ENCODE results near the gene NUDT8. TPM values are rescaled to one million over a fixed set of nuclear protein-coding genes. Genes with fewer than 3 reads are reported as not detected.

Gene NUDT8
- total and polyA plus RNA-seq, 12 donors, result 1.9 to 40.6 (median 7.6) TPM

DNA sequence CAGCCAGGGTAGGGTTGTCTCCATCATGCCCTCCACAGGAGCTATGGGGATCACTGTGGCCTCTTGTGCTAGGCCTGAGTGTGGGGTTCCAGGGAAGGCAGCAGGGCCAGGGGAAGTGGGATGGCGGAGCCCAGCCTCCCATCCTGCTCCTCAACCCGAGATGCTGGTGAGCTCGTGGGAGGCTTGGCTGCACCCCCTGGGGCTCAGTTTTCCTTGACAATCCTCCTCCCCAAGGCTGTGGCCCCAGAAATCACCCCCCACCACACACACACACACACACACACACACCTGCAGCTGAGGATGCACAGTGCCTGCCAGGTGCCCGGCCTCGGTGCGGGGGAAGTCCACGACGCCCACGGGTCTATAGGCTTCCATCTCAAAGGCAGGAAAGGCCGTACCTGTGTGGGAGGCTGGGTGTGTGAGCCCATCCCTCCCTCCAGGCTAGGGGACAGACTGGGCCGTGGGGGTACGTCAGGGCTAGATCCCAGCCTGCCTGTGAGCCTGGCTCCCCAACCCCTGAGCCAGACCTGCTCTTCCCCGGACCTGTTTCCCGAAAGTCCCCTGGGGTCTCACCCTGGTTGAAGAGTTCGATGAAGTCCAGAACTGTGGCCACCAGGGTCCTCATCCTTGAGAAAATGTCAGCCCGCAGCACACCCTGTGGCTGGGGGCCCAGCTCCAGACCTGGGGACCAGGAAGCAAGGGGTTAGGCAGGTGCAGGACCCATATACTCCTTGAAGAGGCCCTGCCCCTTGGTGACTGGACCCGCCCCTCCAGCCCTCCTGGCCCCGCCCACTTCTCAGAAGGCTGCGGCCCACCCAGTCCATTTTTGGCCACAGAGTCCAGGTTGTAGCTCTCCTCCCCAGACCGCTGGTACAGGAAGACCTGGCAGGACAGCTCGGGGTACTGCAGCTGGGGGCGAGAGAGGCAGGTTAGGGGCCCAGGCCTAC is 15.0 kb upstream of the NUDT8 start:
- intact Hi-C loops (cut with DNase I), result no loop called here
- no peaks in the 10 kb centered on the region for H3K4me1 ChIP-seq (replicated peaks in 1 of 2)
- no peaks in the 10 kb centered on the region for H3K9me3 ChIP-seq (replicated peaks in 1 of 3)
- TF ChIP-seq POLR2A (IDR thresholded peaks at IDR 0.05), result no peak
- TF ChIP-seq, protein P1, sequence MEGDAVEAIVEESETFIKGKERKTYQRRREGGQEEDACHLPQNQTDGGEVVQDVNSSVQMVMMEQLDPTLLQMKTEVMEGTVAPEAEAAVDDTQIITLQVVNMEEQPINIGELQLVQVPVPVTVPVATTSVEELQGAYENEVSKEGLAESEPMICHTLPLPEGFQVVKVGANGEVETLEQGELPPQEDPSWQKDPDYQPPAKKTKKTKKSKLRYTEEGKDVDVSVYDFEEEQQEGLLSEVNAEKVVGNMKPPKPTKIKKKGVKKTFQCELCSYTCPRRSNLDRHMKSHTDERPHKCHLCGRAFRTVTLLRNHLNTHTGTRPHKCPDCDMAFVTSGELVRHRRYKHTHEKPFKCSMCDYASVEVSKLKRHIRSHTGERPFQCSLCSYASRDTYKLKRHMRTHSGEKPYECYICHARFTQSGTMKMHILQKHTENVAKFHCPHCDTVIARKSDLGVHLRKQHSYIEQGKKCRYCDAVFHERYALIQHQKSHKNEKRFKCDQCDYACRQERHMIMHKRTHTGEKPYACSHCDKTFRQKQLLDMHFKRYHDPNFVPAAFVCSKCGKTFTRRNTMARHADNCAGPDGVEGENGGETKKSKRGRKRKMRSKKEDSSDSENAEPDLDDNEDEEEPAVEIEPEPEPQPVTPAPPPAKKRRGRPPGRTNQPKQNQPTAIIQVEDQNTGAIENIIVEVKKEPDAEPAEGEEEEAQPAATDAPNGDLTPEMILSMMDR (IDR thresholded peaks at IDR 0.05), result no peak
- peaks cover 12% of the 10 kb centered on the region for H3K27me3 ChIP-seq
- no peak overlapping the region for H3K27ac ChIP-seq
- H3K36me3 ChIP-seq (replicated peaks in 1 of 2), result no peaks in the 10 kb centered on the region
- H3K4me3 ChIP-seq, result no peak overlapping the region
- DNase-seq, result no peak
- whole genome bisulfite sequencing, 4 donors, result 89 to 100% (median 93%) methylated on average over 4 to 22 of the region's 22 CpGs

DNA sequence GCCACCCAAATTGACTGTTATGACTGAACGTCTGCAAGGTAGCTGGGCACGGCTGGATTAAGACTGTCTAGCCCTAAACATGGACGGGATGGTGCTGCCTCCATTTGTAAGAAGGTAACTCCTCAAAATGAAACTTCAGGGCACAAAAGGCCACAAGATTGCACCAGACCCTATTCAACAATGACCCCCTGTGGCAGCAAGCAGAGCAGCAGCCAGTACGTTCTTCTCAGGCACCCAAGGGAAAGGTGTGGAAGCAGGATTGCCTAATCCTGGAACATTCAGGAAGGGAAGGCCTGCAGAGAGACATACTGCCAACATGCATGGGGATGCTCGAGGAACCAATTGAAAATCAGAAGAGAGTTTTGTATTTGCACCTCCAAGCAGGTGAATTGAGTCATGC is 14.3 kb upstream of the NUDT8 start:
- no peaks in the 10 kb centered on the region for H3K36me3 ChIP-seq (replicated peaks in 1 of 2)
- 88 to 90% (median 89%) methylated on average over 5 of the region's 5 CpGs for WGBS, 4 donors
- H3K4me1 ChIP-seq (replicated peaks in 1 of 2), result no peaks in the 10 kb centered on the region
- no peak overlapping the region for H3K4me3 ChIP-seq
- peaks cover 17% of the 10 kb centered on the region for H3K27me3 ChIP-seq
- intact Hi-C loops (cut with DNase I), result no loop called here
- TF ChIP-seq, protein P1 (IDR thresholded peaks at IDR 0.05), result peak in 1 of 6 experiments; percentile 2
- no peak for TF ChIP-seq POLR2A (IDR thresholded peaks at IDR 0.05)
- H3K27ac ChIP-seq, result no peak overlapping the region
- no peaks in the 10 kb centered on the region for H3K9me3 ChIP-seq (replicated peaks in 1 of 3)
- no peak for DNase-seq

DNA sequence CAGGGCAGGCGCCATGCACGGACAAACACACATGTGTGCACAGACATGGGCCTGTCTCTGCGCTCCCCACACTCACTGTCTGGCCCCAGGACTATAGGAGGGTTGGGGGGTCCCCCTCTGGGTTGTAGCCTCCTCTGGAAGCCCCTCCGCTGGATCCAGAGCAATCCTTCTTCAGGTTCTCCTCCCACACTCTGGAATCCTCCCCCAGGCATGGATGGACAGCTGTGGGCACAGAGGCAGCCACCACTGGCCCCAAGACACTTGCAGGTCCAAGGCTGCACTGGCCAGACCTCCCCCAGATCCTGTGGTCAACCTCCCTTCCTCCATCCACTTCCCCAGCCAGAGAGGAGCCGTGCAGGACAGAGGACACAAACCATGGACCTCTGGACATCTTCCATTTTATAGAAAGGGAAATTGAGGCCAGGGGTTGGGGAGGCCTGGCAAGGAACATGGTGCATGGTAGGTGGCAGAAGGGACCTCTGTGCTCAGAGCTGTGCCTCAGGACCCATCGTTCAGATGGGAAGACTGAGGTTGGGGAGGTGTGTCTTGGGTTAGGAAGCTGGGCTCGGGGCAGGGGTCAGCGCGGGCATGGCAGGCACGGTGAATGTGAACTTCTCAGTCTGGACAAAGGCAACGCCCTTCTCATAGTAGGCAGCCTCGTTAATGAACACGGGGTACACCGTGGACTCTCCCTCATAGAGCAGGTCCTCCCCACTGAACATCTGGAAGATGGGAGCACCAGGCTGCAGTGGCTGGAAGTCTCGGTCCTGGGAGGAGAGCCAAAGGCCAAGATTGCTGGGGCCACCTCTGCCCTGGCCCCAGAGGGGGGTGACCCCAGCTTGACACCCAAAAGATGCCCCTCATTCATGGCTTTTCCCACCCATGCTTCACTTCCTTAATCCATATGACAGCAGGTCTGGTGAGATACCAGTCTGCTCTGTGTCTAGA is 12.7 kb upstream of the NUDT8 start:
- Histone ChIP-seq H3K36me3 (replicated peaks in 1 of 2) (no peaks in the 10 kb centered on the region), H3K9me3 (replicated peaks in 1 of 3) (no peaks in the 10 kb centered on the region), H3K4me3 (no peak overlapping the region), H3K27ac (no peak overlapping the region), H3K4me1 (replicated peaks in 1 of 2) (no peaks in the 10 kb centered on the region), H3K27me3 (peaks cover 17% of the 10 kb centered on the region)
- intact Hi-C loops (cut with DNase I), result no loop called here
- TF ChIP-seq, protein P1 (IDR thresholded peaks at IDR 0.05), result no peak
- no peak for TF ChIP-seq POLR2A (IDR thresholded peaks at IDR 0.05)
- WGBS, 4 donors, result 83 to 89% (median 87%) methylated on average over 12 to 15 of the region's 15 CpGs
- DNase-seq, result no peak

All from adrenal gland (tissue), 12 donors.